K562 (cell line): ENCODE results near the gene CDS1. TPM values are rescaled to one million over a fixed set of nuclear protein-coding genes. Genes with fewer than 3 reads are reported as not detected.

Source experiments
- ATAC-seq: fragments of 200-7000 bp; cut with Tn5 transposase; 3 replicates; pipeline ENCODE4 v1.9.1; 2020; ENCODE audit warnings: moderate library complexity
- BruUV-seq: library from RNA; stranded (reverse); fragments of 400-500 nt; replicated peaks from 2 replicates; lab custom pipeline; 2021; lab: Mats Ljungman, UMichigan
- CTCF ChIA-PET: fragments of 300-600 bp; formaldehyde crosslinking; extraction: SDS; loops from one replicate; lab custom pipeline; 2021; ENCODE audit warnings: low intra/inter-chr PET ratio; lab: Yijun Ruan, JAX
- POLR2A ChIA-PET: fragments of 300-600, 350-650 bp; sonication (Branson Sonifier 250); formaldehyde crosslinking; extraction: SDS; loops from one replicate; lab custom pipeline; 2021; ENCODE audit warnings: antibody characterized with exemption, inconsistent platforms; lab: Yijun Ruan, JAX
- DNase-seq, 4 experiments: peaks; one replicate each; pipeline versions ENCODE4 v3.0.0 to v3.0.0-alpha.2; 2011 to 2018; ENCODE audit warnings: low spot score in 3 of 4, mixed read lengths in 3 of 4; ENCODE audit errors: extremely low read depth in 1 of 4
- FAIRE-seq: peaks from 2 replicates; lab custom pipeline; 2011; peaks lifted over from hg19 to GRCh38; lab: Jason Lieb, UNC
- H2AFZ ChIP-seq: 2 replicates; pipeline ENCODE4 v1.6.0; 2011; ENCODE audit warnings: low read depth, low read length, control low read depth, inconsistent platforms
- H3K27ac ChIP-seq: fragments of 200-600 bp; 3 replicates; pipeline ENCODE4 v1.8.0; 2011; ENCODE audit warnings: low read depth, mild to moderate bottlenecking, control low read depth, inconsistent platforms, low read length, moderate library complexity, mixed read lengths; ENCODE audit errors: extremely low read depth
- H3K27me3 ChIP-seq, 2 experiments: fragments of 300-600 bp in 1 of 2; 2 replicates in 1 of 2; 3 replicates in 1 of 2; pipeline versions ENCODE4 v1.6.0 to v1.8.0; 2011; ENCODE audit warnings: inconsistent platforms in 2 of 2, low read length in 2 of 2, mild to moderate bottlenecking in 1 of 2, mixed read lengths in 1 of 2, moderate library complexity in 1 of 2; ENCODE audit not compliant: control insufficient read depth in 2 of 2, insufficient read depth in 2 of 2
- H3K36me3 ChIP-seq: fragments of 300-600 bp; 3 replicates; pipeline ENCODE4 v1.8.0; 2011; ENCODE audit warnings: mild to moderate bottlenecking, low read length, inconsistent platforms; ENCODE audit not compliant: control insufficient read depth, insufficient read depth
- H3K4me1 ChIP-seq, 2 experiments: fragments of 200-600 bp in 1 of 2; replicated peaks in 1 of 2; 2 replicates in 1 of 2; 3 replicates in 1 of 2; pipeline versions ENCODE4 v1.5.1 to v1.8.0; 2011; ENCODE audit warnings: inconsistent platforms in 2 of 2, low read length in 2 of 2, mild to moderate bottlenecking in 1 of 2, mixed read lengths in 1 of 2, moderate library complexity in 1 of 2; ENCODE audit not compliant: control insufficient read depth in 2 of 2, insufficient read depth in 2 of 2
- H3K4me2 ChIP-seq: 2 replicates; pipeline ENCODE4 v1.6.1; 2011; ENCODE audit warnings: low read length, control low read depth, inconsistent platforms, mixed read lengths; ENCODE audit not compliant: insufficient read depth
- H3K4me3 ChIP-seq: fragments of 200-600 bp; sonication (generic), shearing (Covaris generic); 2 replicates; pipeline ENCODE4 v1.5.1; 2016; ENCODE audit warnings: control low read depth, inconsistent platforms
- H3K79me2 ChIP-seq: fragments of 200-600 bp; 3 replicates; pipeline ENCODE4 v1.8.0; 2011; ENCODE audit warnings: low read length, inconsistent platforms; ENCODE audit not compliant: control insufficient read depth, insufficient read depth
- H3K9ac ChIP-seq, 2 experiments: 2 replicates each; pipeline versions ENCODE4 v1.6.0 to v1.6.1; 2011; ENCODE audit warnings: low read depth in 2 of 2, low read length in 2 of 2, control low read depth in 1 of 2, inconsistent platforms in 1 of 2, mild to moderate bottlenecking in 1 of 2, mixed read lengths in 1 of 2; ENCODE audit not compliant: insufficient read depth in 1 of 2
- H3K9me1 ChIP-seq: one replicate; pipeline ENCODE4 v1.6.0; 2011; ENCODE audit warnings: inconsistent platforms, mild to moderate bottlenecking, low read length, moderate library complexity; ENCODE audit not compliant: control insufficient read depth, insufficient read depth
- H3K9me3 ChIP-seq: replicated peaks from 2 replicates; pipeline ENCODE4 v1.5.1; 2011; ENCODE audit warnings: low read depth, low read length, inconsistent platforms; ENCODE audit not compliant: control insufficient read depth, insufficient read depth
- H4K20me1 ChIP-seq: replicated peaks from 2 replicates; pipeline ENCODE4 v1.6.1; 2011; ENCODE audit warnings: low read length, inconsistent platforms, mixed read lengths; ENCODE audit not compliant: control insufficient read depth, insufficient read depth
- ARHGAP35 ChIP-seq: fragments of 450-650 bp; IDR thresholded peaks from 2 replicates; pipeline ENCODE4 v1.6.1; 2018; ENCODE audit not compliant: partially characterized antibody
- ATF3 ChIP-seq, 2 experiments: fragments of 450-650 bp in 1 of 2; sonication (generic) in 1 of 2; formaldehyde crosslinking in 1 of 2; IDR thresholded peaks in 1 of 2; conservative IDR thresholded peaks in 1 of 2; 2 replicates each; pipeline versions ENCODE4 v1.6.1 to v1.8.1; 2016 to 2023; ENCODE audit warnings: mild to moderate bottlenecking in 2 of 2, moderate library complexity in 2 of 2, inconsistent platforms in 1 of 2, missing genetic modification reagents in 1 of 2
- BDP1 ChIP-seq: IDR thresholded peaks from 3 replicates; pipeline ENCODE4 v1.6.1; 2011; ENCODE audit not compliant: insufficient read length, insufficient read depth
- CBX3 ChIP-seq, 2 experiments: IDR thresholded peaks; 1 replicate in 1 of 2; 2 replicates in 1 of 2; pipeline ENCODE4 v1.6.1; 2012; ENCODE audit warnings: inconsistent platforms in 2 of 2, low read length in 2 of 2, borderline replicate concordance in 1 of 2, control low read depth in 1 of 2
- HMGXB4 ChIP-seq: sonication (generic); formaldehyde crosslinking; IDR thresholded peaks from 2 replicates; pipeline ENCODE4 v1.8.1; 2023; ENCODE audit warnings: mild to moderate bottlenecking, missing genetic modification reagents
- SOX6 ChIP-seq: fragments of 450-650 bp; IDR thresholded peaks from 2 replicates; pipeline ENCODE4 v1.6.1; 2014; ENCODE audit warnings: mild to moderate bottlenecking
- STAT5A ChIP-seq: IDR thresholded peaks from 2 replicates; pipeline ENCODE4 v1.6.1; 2012; ENCODE audit warnings: low read length, inconsistent platforms, borderline replicate concordance
- ZFP36 ChIP-seq: fragments of 150-350 bp; IDR thresholded peaks from 2 replicates; pipeline ENCODE4 v1.6.1; 2018; ENCODE audit warnings: low read length, low read depth; ENCODE audit not compliant: partially characterized antibody
- ZKSCAN3 ChIP-seq: fragments of 250-450 bp; sonication (Bioruptor Pico); IDR thresholded peaks from 2 replicates; pipeline ENCODE4 v1.4.0; 2020
- ZKSCAN8 ChIP-seq: fragments of 200-800 bp; sonication (Bioruptor generic); IDR thresholded peaks from 2 replicates; pipeline ENCODE4 v1.6.1; 2016; ENCODE audit warnings: missing genetic modification characterization, missing compliant biosample characterization
- ZNF277 ChIP-seq: fragments of 250-450 bp; sonication (Bioruptor Pico); IDR thresholded peaks from 2 replicates; pipeline ENCODE4 v1.8.0; 2022; ENCODE audit warnings: inconsistent platforms, mild to moderate bottlenecking, moderate library complexity, borderline replicate concordance
- ZNF384 ChIP-seq: IDR thresholded peaks from 2 replicates; pipeline ENCODE4 v1.6.1; 2012; ENCODE audit warnings: low read depth, low read length, improper control_type of control experiment
- ZNF589 ChIP-seq: fragments of 200-800 bp; sonication (Bioruptor generic); IDR thresholded peaks from 2 replicates; pipeline ENCODE4 v1.6.1; 2016; ENCODE audit warnings: low read depth, missing genetic modification characterization, missing compliant biosample characterization
- ZNF609 ChIP-seq: sonication (generic); formaldehyde crosslinking; IDR thresholded peaks from 2 replicates; pipeline ENCODE4 v1.8.1; 2023; ENCODE audit warnings: missing genetic modification reagents, mild to moderate bottlenecking, borderline replicate concordance
- WGBS: fragments of 100-300 bp; shearing (Covaris generic); methylation state at CpG from one replicate; pipeline ENCODE4 v1.1.6; 2016; ENCODE audit warnings: low coverage, mixed read lengths; ENCODE audit not compliant: insufficient coverage; ENCODE audit errors: missing lambda C conversion rate; 5-methylcytosine and 5-hydroxymethylcytosine counted together
- in situ Hi-C: fragments of 300-500 bp; cut with MboI; formaldehyde crosslinking; loops from 4 replicates; pipeline ENCODE4 v1.15.0; 2018; ENCODE audit warnings: inconsistent platforms, mixed read lengths
- intact Hi-C: fragments of 100-400 bp; cut with micrococcal nuclease; formaldehyde crosslinking; loops from 2 replicates; pipeline ENCODE4 v1.14.2; 2022
- polyA plus RNA-seq, 8 experiments: library from polyadenylated mRNA; depleted of rRNA in 4 of 8; stranded (reverse) in 5 of 8; unstranded in 3 of 8; fragments of >200 nt; fragmentation: Nextera tagmentation in 2 of 8; fragmentation: Illumina TruSeq in 1 of 8; extraction: Ambion mirVana in 2 of 8; extraction: Trizol in 1 of 8; gene quantifications; 2 replicates each; pipeline versions ENCODE4 v1.2.1 to v1.2.3, GENCODE V29; 2011 to 2014; ENCODE audit warnings: inconsistent platforms in 1 of 8, missing spikeins in 1 of 8
- total RNA-seq, 7 experiments: library from RNA; depleted of rRNA in 6 of 7; stranded (reverse); fragments of >200 nt in 6 of 7; fragmentation: Illumina TruSeq in 2 of 7; extraction: Trizol in 2 of 7; gene quantifications; 2 replicates each; pipeline versions ENCODE4 v1.2.1 to v1.2.3, GENCODE V29; 2011 to 2021; ENCODE audit warnings: low replicate concordance in 1 of 7

Gene CDS1
- total and polyA plus RNA-seq, 9 of the 15 experiments (the other 6 are each of a cell fraction or from before 2014, with no cell fraction given) = 0.04 to 0.42 (median 0.15) TPM

GRCh38 chr4:84685105-84685504 lies 102.2 kb downstream of the CDS1 start:
- no peak overlapping the region for H3K4me2 ChIP-seq
- no peaks in the 10 kb centered on the region for H3K9me3 ChIP-seq
- no peaks in the 10 kb centered on the region for H3K36me3 ChIP-seq
- H2AFZ ChIP-seq = no peak overlapping the region
- no peak overlapping the region for H3K4me3 ChIP-seq
- FAIRE-seq (no peak), ATAC-seq (no peak), DNase-seq (no peak)
- H3K9ac ChIP-seq = no peak overlapping the region
- BruUV-seq = no TSS peak
- CTCF ChIA-PET = no interaction called here
- intact Hi-C loops (no loop called here), in situ Hi-C loops (no loop called here)
- H3K27me3 ChIP-seq = no peaks in the 10 kb centered on the region
- no peaks in the 10 kb centered on the region for H3K79me2 ChIP-seq
- WGBS = 45% methylated on average over 1 of the region's 1 CpG
- H3K9me1 ChIP-seq = no peaks in the 10 kb centered on the region
- POLR2A ChIA-PET = no interaction called here
- H4K20me1 ChIP-seq = no peaks in the 10 kb centered on the region
- no peak overlapping the region for H3K27ac ChIP-seq
- H3K4me1 ChIP-seq = peaks cover 0 to 14% of the 10 kb centered on the region in 2 experiments; a peak in 3 of 5 replicates
- TF ChIP-seq ZNF277 (CRISPR knock-in tag) (no peak), ARHGAP35 (no peak), ZNF609 (no peak), STAT5A (no peak), ATF3 (IDR thresholded peaks at IDR 0.05) (no peak), ATF3 (CRISPR knock-in tag; conservative IDR thresholded peaks at IDR 0.05) (no peak), ZKSCAN8 (CRISPR knock-in tag) (no peak), SOX6 (no peak), ZNF589 (CRISPR knock-in tag) (no peak), BDP1 (no peak), ZKSCAN3 (CRISPR knock-in tag) (no peak), ZNF384 (no peak), ZFP36 (no peak), CBX3 (IDR thresholded peaks at IDR 0.05; ENCODE audit: borderline replicate concordance in 1 of 2, low read length in 2 of 2) (no peak), HMGXB4 (CRISPR knock-in tag) (no peak)
